ENCODE measurements around the gene C19orf38.
A peak's percentile ranks its signal among the peaks of the same experiment; 100 is the strongest.
"Not testable (repeated sequence)": the region's sequence is repeated elsewhere in the genome, so short reads cannot be mapped to it uniquely, and the experiment has no call there.

Gene C19orf38

GRCh38 chr19:10852941-10853340, 4.7 kb downstream of the C19orf38 start:
- no peak for DNase-seq

- no peak for DNase-seq
These were observed 6.3 kb downstream of the C19orf38 start for GRCh38 chr19:10854350-10855089.

- DNase-seq = no peak
These were observed 7.8 kb downstream of the C19orf38 start for GRCh38 chr19:10855879-10856522.

- DNase-seq = not testable (repeated sequence)
These were observed 8.7 kb downstream of the C19orf38 start for GRCh38 chr19:10856899-10857298.

- no peak for DNase-seq
These were observed 10.1 kb downstream of the C19orf38 start for GRCh38 chr19:10858204-10858828.

GRCh38 chr19:10861103-10861651, 13.0 kb downstream of the C19orf38 start:
- no peak for DNase-seq

- no peak for DNase-seq
These were observed 14.4 kb downstream of the C19orf38 start for GRCh38 chr19:10862561-10863106.

GRCh38 chr19:10863107-10863717, 15.0 kb downstream of the C19orf38 start:
- DNase-seq = no peak

- DNase-seq = peak; percentile 82
These were observed 16.3 kb downstream of the C19orf38 start for GRCh38 chr19:10864538-10864899.

- no peak for DNase-seq
These were observed 18.3 kb downstream of the C19orf38 start for GRCh38 chr19:10866495-10866894.

- DNase-seq = no peak
These were observed 20.8 kb downstream of the C19orf38 start for GRCh38 chr19:10868872-10869547.

- not testable (repeated sequence) for DNase-seq
These were observed 21.7 kb downstream of the C19orf38 start for GRCh38 chr19:10869872-10870311.

- no peak for DNase-seq
These were observed 22.3 kb downstream of the C19orf38 start for GRCh38 chr19:10870501-10870954.

GRCh38 chr19:10870955-10871603, 22.9 kb downstream of the C19orf38 start, which contains the start of gene CARM1:
CARM1 (plus strand) TSS chr19:10871553; CDS start chr19:10871703, 150 bp downstream.
- peak; percentile 85 for DNase-seq

- no peak for DNase-seq
These were observed 23.7 kb downstream of the C19orf38 start for GRCh38 chr19:10871711-10872545.

GRCh38 chr19:10872546-10873107, 24.4 kb downstream of the C19orf38 start:
- DNase-seq = no peak

GRCh38 chr19:10874024-10874423, 25.8 kb downstream of the C19orf38 start:
- DNase-seq = no peak

- no peak for DNase-seq
These were observed 28.4 kb downstream of the C19orf38 start for GRCh38 chr19:10876459-10877240.

GRCh38 chr19:10877608-10878007, 29.4 kb downstream of the C19orf38 start:
- not testable (repeated sequence) for DNase-seq

Data from NCI-H1694 (cell line).